GM21367 (cell line): ENCODE data around the gene C2orf15.
"Not testable (repeated sequence)": the region's sequence is repeated elsewhere in the genome, so short reads cannot be mapped to it uniquely, and the experiment has no call there.

ENCODE experiments used
- ATAC-seq: cut with Tn5 transposase; IDR thresholded peaks from one replicate; pipeline ENCODE4 v1.9.1; 2021; ENCODE audit not compliant: unreplicated experiment

The C2orf15 gene

GRCh38 chr2:99159594-99159993 is 18.1 kb downstream of the C2orf15 start:
- ATAC-seq = no peak

GRCh38 chr2:99166218-99166617 is 24.7 kb downstream of the C2orf15 start:
- no peak for ATAC-seq

GRCh38 chr2:99169534-99169933 is 28.0 kb downstream of the C2orf15 start:
- no peak for ATAC-seq

- no peak for ATAC-seq
Observed at GRCh38 chr2:99171377-99172140, 30.1 kb downstream of the C2orf15 start.

GRCh38 chr2:99180755-99181623 is 39.5 kb downstream of the C2orf15 start, which contains the start of the genes MITD1 and MRPL30:
Gene MITD1 (minus strand): TSS chr2:99181058. CDS start chr2:99180981, 77 bp downstream.
Gene MRPL30 (plus strand): TSS chr2:99181184. CDS start chr2:99186204, 5,020 bp downstream.
- peak; percentile 84 for ATAC-seq

- ATAC-seq = no peak
Observed at GRCh38 chr2:99181624-99182000, 40.1 kb downstream of the C2orf15 start.

GRCh38 chr2:99183025-99183424 is 41.5 kb downstream of the C2orf15 start:
- ATAC-seq = no peak

GRCh38 chr2:99184811-99185210 is 43.3 kb downstream of the C2orf15 start:
- ATAC-seq = no peak

GRCh38 chr2:99187011-99187410 is 45.5 kb downstream of the C2orf15 start:
- no peak for ATAC-seq

- ATAC-seq = no peak
Observed at GRCh38 chr2:99188357-99188756, 46.9 kb downstream of the C2orf15 start.

GRCh38 chr2:99190548-99190947 is 49.0 kb downstream of the C2orf15 start:
- no peak for ATAC-seq

GRCh38 chr2:99192364-99192763 is 50.9 kb downstream of the C2orf15 start:
- not testable (repeated sequence) for ATAC-seq

GRCh38 chr2:99198103-99198841 is 56.8 kb downstream of the C2orf15 start:
- ATAC-seq = no peak

GRCh38 chr2:99200076-99200800 is 58.7 kb downstream of the C2orf15 start:
- ATAC-seq = no peak
